Fibroblast of pulmonary artery (primary cell): ENCODE data around the gene SHISA8.

Source experiments
- DNase-seq: peaks from one replicate; pipeline ENCODE4 v3.0.0-alpha.2; 2010; ENCODE audit warnings: low read depth
- H3K4me3 ChIP-seq: replicated peaks from 2 replicates; pipeline ENCODE4 v1.5.1; 2011; ENCODE audit warnings: low read depth, mild to moderate bottlenecking, control low read depth, low read length, moderate library complexity
- TF ChIP-seq, protein P1 (sequence below): IDR thresholded peaks from 2 replicates; pipeline ENCODE4 v1.5.1; 2011; ENCODE audit warnings: mild to moderate bottlenecking, control low read depth, low read length, inconsistent platforms; ENCODE audit errors: missing control alignments

The SHISA8 gene

GRCh38 chr22:41893591-41894375, 21.1 kb downstream of the SHISA8 start:
- TF ChIP-seq, protein P1, sequence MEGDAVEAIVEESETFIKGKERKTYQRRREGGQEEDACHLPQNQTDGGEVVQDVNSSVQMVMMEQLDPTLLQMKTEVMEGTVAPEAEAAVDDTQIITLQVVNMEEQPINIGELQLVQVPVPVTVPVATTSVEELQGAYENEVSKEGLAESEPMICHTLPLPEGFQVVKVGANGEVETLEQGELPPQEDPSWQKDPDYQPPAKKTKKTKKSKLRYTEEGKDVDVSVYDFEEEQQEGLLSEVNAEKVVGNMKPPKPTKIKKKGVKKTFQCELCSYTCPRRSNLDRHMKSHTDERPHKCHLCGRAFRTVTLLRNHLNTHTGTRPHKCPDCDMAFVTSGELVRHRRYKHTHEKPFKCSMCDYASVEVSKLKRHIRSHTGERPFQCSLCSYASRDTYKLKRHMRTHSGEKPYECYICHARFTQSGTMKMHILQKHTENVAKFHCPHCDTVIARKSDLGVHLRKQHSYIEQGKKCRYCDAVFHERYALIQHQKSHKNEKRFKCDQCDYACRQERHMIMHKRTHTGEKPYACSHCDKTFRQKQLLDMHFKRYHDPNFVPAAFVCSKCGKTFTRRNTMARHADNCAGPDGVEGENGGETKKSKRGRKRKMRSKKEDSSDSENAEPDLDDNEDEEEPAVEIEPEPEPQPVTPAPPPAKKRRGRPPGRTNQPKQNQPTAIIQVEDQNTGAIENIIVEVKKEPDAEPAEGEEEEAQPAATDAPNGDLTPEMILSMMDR: no peak
- DNase-seq: no peak
- H3K4me3 ChIP-seq: no peak overlapping the region

DNA sequence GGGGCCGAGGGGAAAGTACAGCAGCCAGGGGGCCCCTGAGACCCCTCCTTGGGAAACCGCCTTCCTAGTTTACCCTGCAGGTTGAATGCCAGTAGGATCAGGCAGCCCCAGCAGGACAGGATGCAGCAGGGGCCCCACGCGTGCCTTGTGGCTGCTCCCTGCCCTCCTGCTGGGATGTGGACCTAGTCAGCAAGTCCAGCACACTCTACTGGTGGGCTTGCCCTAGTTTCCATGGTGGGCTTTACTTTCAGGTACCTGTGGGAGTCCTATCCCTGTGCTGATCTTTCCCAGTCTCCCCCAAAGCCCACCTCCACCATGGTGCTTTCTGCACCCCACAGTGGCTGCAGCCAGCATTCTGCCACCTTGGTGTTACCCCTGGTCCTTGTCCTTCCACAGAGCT, 22.2 kb downstream of the SHISA8 start:
- DNase-seq: no peak
- TF ChIP-seq, protein P1: no peak
- no peak overlapping the region for H3K4me3 ChIP-seq

GRCh38 chr22:41891407-41891806, 23.5 kb downstream of the SHISA8 start:
- TF ChIP-seq, protein P1: no peak
- no peak overlapping the region for H3K4me3 ChIP-seq
- DNase-seq: no peak

- TF ChIP-seq, protein P1: no peak
- DNase-seq: no peak
- no peak overlapping the region for H3K4me3 ChIP-seq
Observed at GRCh38 chr22:41888627-41889200, 26.2 kb downstream of the SHISA8 start.

DNA sequence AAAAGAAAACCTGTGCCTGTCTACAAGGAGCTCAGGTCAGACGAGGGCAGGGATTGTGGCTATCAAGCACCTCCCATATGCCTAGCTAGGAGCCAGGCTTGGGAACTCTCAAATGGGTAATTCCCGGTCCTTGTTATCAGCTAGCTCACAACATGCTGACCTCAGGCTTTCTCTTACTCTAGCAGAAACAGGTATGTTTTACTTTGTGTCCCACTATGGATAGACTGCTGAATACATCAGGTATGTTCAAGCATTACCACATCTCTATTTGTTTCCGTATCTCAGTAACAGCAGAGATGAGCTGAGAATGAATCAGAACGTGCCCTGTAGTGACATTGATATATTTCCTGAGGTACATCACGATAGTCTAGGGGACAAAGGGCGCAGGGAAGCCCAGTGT, 29.4 kb downstream of the SHISA8 start:
- TF ChIP-seq, protein P1: no peak
- no peak for DNase-seq
- no peak overlapping the region for H3K4me3 ChIP-seq

DNA sequence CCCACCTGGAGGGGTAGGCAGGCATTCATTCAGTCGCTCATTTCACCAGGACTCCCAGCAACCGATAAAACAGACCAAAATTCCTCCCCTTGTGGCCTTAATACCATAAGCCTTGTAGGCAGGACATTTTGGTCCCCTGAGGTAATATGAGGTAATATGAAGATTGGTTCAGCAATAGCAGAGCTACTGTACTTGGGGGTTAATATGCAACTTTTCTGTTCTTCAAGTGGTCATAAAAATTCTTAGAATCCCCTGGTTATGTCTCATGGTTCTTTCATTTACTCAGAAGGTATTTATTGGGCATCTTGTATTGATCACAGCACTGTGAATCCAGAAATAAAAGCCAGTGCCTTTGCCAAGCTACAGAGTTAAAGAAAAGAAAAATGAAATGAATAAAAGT, 29.8 kb downstream of the SHISA8 start:
- no peak overlapping the region for H3K4me3 ChIP-seq
- TF ChIP-seq, protein P1: no peak
- DNase-seq: no peak
